Mucosa of rectum (tissue), 2 donors: ENCODE data around the gene PCDH15.

Experiments
- H3K27ac ChIP-seq, 2 donors: one replicate each; pipeline ENCODE4 v1.7.0; 2013; ENCODE audit warnings: inconsistent platforms in 2 of 2, low read depth in 2 of 2, low read length in 2 of 2
- H3K27me3 ChIP-seq, 2 donors: one replicate each; pipeline ENCODE4 v1.7.0; 2013; ENCODE audit warnings: low read length in 2 of 2; ENCODE audit not compliant: control insufficient read depth in 2 of 2, insufficient read depth in 2 of 2
- H3K36me3 ChIP-seq, 2 donors: one replicate each; pipeline ENCODE4 v1.7.0; 2013; ENCODE audit warnings: low read length in 2 of 2; ENCODE audit not compliant: control insufficient read depth in 2 of 2, insufficient read depth in 2 of 2
- H3K4me1 ChIP-seq, 2 donors: one replicate each; pipeline ENCODE4 v1.7.0; 2013; ENCODE audit warnings: low read length in 2 of 2, mild to moderate bottlenecking in 1 of 2; ENCODE audit not compliant: control insufficient read depth in 2 of 2, insufficient read depth in 2 of 2
- H3K4me3 ChIP-seq, 2 donors: one replicate each; pipeline ENCODE4 v1.7.0; 2013; ENCODE audit warnings: low read length in 2 of 2
- H3K9ac ChIP-seq, 2 donors: one replicate each; pipeline ENCODE4 v1.7.0; 2013; ENCODE audit warnings: low read length in 2 of 2, low read depth in 1 of 2, mild to moderate bottlenecking in 1 of 2
- H3K9me3 ChIP-seq, 2 donors: one replicate each; pipeline ENCODE4 v1.7.0; 2013; ENCODE audit warnings: low read length in 2 of 2; ENCODE audit not compliant: control insufficient read depth in 2 of 2
- donor health status: healthy.
- donor health status: Normal muscosa, but diverticular disease.

Gene PCDH15

GRCh38 chr10:54203401-54203800 is 597.6 kb downstream of the PCDH15 start:
- Histone ChIP-seq H3K4me1 (no peaks in the 10 kb centered on the region), H3K4me3 (no peak overlapping the region), H3K9me3 (no peaks in the 10 kb centered on the region), H3K27ac (no peak overlapping the region), H3K27me3 (no peaks in the 10 kb centered on the region), H3K36me3 (no peaks in the 10 kb centered on the region), H3K9ac (no peak overlapping the region)

- no peak overlapping the region for H3K4me3 ChIP-seq
- H3K27me3 ChIP-seq = no peaks in the 10 kb centered on the region
- no peak overlapping the region for H3K27ac ChIP-seq
- H3K9me3 ChIP-seq = no peaks in the 10 kb centered on the region
- no peak overlapping the region for H3K9ac ChIP-seq
- no peaks in the 10 kb centered on the region for H3K36me3 ChIP-seq
- H3K4me1 ChIP-seq = no peaks in the 10 kb centered on the region
Measured at GRCh38 chr10:54198051-54198450, 603.0 kb downstream of the PCDH15 start.

- no peak overlapping the region for H3K9ac ChIP-seq
- H3K27ac ChIP-seq = no peak overlapping the region
- H3K27me3 ChIP-seq = no peaks in the 10 kb centered on the region
- no peaks in the 10 kb centered on the region for H3K9me3 ChIP-seq
- H3K36me3 ChIP-seq = no peaks in the 10 kb centered on the region
- no peak overlapping the region for H3K4me3 ChIP-seq
- H3K4me1 ChIP-seq = no peaks in the 10 kb centered on the region
Measured at GRCh38 chr10:54194806-54195205, 606.2 kb downstream of the PCDH15 start.

GRCh38 chr10:54159924-54160323 is 641.1 kb downstream of the PCDH15 start:
- no peaks in the 10 kb centered on the region for H3K27me3 ChIP-seq
- no peak overlapping the region for H3K27ac ChIP-seq
- H3K4me1 ChIP-seq = no peaks in the 10 kb centered on the region
- H3K9ac ChIP-seq = no peak overlapping the region
- H3K36me3 ChIP-seq = no peaks in the 10 kb centered on the region
- H3K4me3 ChIP-seq = no peak overlapping the region
- no peaks in the 10 kb centered on the region for H3K9me3 ChIP-seq

- Histone ChIP-seq H3K27ac (no peak overlapping the region), H3K27me3 (no peaks in the 10 kb centered on the region), H3K36me3 (no peaks in the 10 kb centered on the region), H3K4me3 (no peak overlapping the region), H3K9me3 (no peaks in the 10 kb centered on the region), H3K9ac (no peak overlapping the region), H3K4me1 (no peaks in the 10 kb centered on the region)
Measured at GRCh38 chr10:54148508-54148907, 652.5 kb downstream of the PCDH15 start.

- no peak overlapping the region for H3K27ac ChIP-seq
- H3K4me1 ChIP-seq = no peaks in the 10 kb centered on the region
- no peak overlapping the region for H3K9ac ChIP-seq
- H3K27me3 ChIP-seq = no peaks in the 10 kb centered on the region
- peaks cover 0 to 2% of the 10 kb centered on the region in 2 donors for H3K9me3 ChIP-seq
- no peak overlapping the region for H3K4me3 ChIP-seq
- no peaks in the 10 kb centered on the region for H3K36me3 ChIP-seq
Measured at GRCh38 chr10:54139819-54140428, 661.1 kb downstream of the PCDH15 start.

GRCh38 chr10:54137396-54137795 is 663.6 kb downstream of the PCDH15 start:
- H3K4me1 ChIP-seq = no peaks in the 10 kb centered on the region
- H3K27ac ChIP-seq = no peak overlapping the region
- H3K9me3 ChIP-seq = peaks cover 0 to 2% of the 10 kb centered on the region in 2 donors
- no peak overlapping the region for H3K9ac ChIP-seq
- no peaks in the 10 kb centered on the region for H3K27me3 ChIP-seq
- no peaks in the 10 kb centered on the region for H3K36me3 ChIP-seq
- H3K4me3 ChIP-seq = no peak overlapping the region

- Histone ChIP-seq H3K27ac (no peak overlapping the region), H3K9me3 (no peaks in the 10 kb centered on the region), H3K4me1 (no peaks in the 10 kb centered on the region)
Measured at GRCh38 chr10:54133203-54133602, 667.8 kb downstream of the PCDH15 start.

GRCh38 chr10:54131833-54132232 is 669.2 kb downstream of the PCDH15 start:
- Histone ChIP-seq H3K9ac (no peak overlapping the region), H3K36me3 (no peaks in the 10 kb centered on the region), H3K4me1 (no peaks in the 10 kb centered on the region), H3K27ac (no peak overlapping the region), H3K9me3 (no peaks in the 10 kb centered on the region), H3K27me3 (no peaks in the 10 kb centered on the region), H3K4me3 (no peak overlapping the region)

More at GRCh38 chr10:54133203-54133602, 667.8 kb downstream of the PCDH15 start:
- Histone ChIP-seq H3K36me3 (no peaks in the 10 kb centered on the region), H3K27me3 (no peaks in the 10 kb centered on the region), H3K4me3 (no peak overlapping the region), H3K9ac (no peak overlapping the region)

GRCh38 chr10:54130394-54130793 is 670.6 kb downstream of the PCDH15 start:
- Histone ChIP-seq H3K27ac (no peak overlapping the region), H3K27me3 (no peaks in the 10 kb centered on the region), H3K9ac (no peak overlapping the region), H3K4me3 (no peak overlapping the region), H3K4me1 (no peaks in the 10 kb centered on the region), H3K36me3 (no peaks in the 10 kb centered on the region), H3K9me3 (no peaks in the 10 kb centered on the region)
